A673 (cell line): ENCODE results near the gene SUPT5H. TPM values are rescaled to one million over a fixed set of nuclear protein-coding genes. Genes with fewer than 3 reads are reported as not detected.

ENCODE experiments used
- BruUV-seq: library from RNA; stranded (reverse); fragments of 400-500 nt; replicated peaks from 2 replicates; lab custom pipeline; 2021; lab: Mats Ljungman, UMichigan
- CTCF ChIA-PET: fragments of 300-600 bp; sonication (Branson Sonifier 250); formaldehyde crosslinking; loops from one replicate; lab custom pipeline; 2022; ENCODE audit warnings: antibody characterized with exemption; lab: Charles Lee
- POLR2A ChIA-PET: fragments of 300-600 bp; sonication (Branson Sonifier 250); formaldehyde crosslinking; loops from one replicate; lab custom pipeline; 2022; ENCODE audit warnings: antibody characterized with exemption; ENCODE audit not compliant: low non-redundant PET; lab: Charles Lee
- DNase-seq: peaks from one replicate; pipeline ENCODE4 v3.0.0-alpha.2; 2015; ENCODE audit warnings: low spot score
- H3K27ac ChIP-seq: fragments of 200-600 bp; sonication (generic); 2 replicates; pipeline ENCODE4 v1.5.1; 2016; ENCODE audit warnings: mixed run types, low read depth, mild to moderate bottlenecking, mixed read lengths, antibody characterized with exemption, low read length; ENCODE audit not compliant: poor library complexity, severe bottlenecking
- H3K27me3 ChIP-seq: fragments of 200-600 bp; sonication (generic); replicated peaks from 2 replicates; pipeline ENCODE4 v1.6.1; 2017; ENCODE audit warnings: mixed run types, low read depth, mild to moderate bottlenecking, mixed read lengths, antibody characterized with exemption, low read length; ENCODE audit not compliant: insufficient read depth, poor library complexity
- H3K36me3 ChIP-seq: fragments of 200-600 bp; sonication (generic); 2 replicates; pipeline ENCODE4 v1.6.1; 2016; ENCODE audit warnings: mixed run types, mild to moderate bottlenecking, mixed read lengths, antibody characterized with exemption, low read length; ENCODE audit not compliant: insufficient read depth, poor library complexity, severe bottlenecking
- H3K4me1 ChIP-seq: fragments of 200-600 bp; sonication (generic); 2 replicates; pipeline ENCODE4 v1.6.1; 2017; ENCODE audit warnings: mixed run types, mild to moderate bottlenecking, mixed read lengths, antibody characterized with exemption, low read length; ENCODE audit not compliant: insufficient read depth, poor library complexity, severe bottlenecking
- H3K4me3 ChIP-seq: fragments of 200-600 bp; sonication (generic); 2 replicates; pipeline ENCODE4 v1.5.1; 2016; ENCODE audit warnings: low read depth, mixed run types, mild to moderate bottlenecking, mixed read lengths, low read length; ENCODE audit not compliant: poor library complexity, severe bottlenecking
- H3K9me3 ChIP-seq: fragments of 200-600 bp; sonication (generic); 2 replicates; pipeline ENCODE4 v1.6.1; 2016; ENCODE audit warnings: mixed run types, low read depth, mild to moderate bottlenecking, mixed read lengths, antibody characterized with exemption, low read length; ENCODE audit not compliant: poor library complexity, severe bottlenecking
- EZH2 ChIP-seq: fragments of 200-600 bp; sonication (generic); IDR thresholded peaks from 2 replicates; pipeline ENCODE4 v1.6.1; 2017; ENCODE audit warnings: borderline replicate concordance, low read depth, mild to moderate bottlenecking, mixed read lengths, antibody characterized with exemption, low read length; ENCODE audit not compliant: poor library complexity, severe bottlenecking
- intact Hi-C: fragments of 100-400 bp; cut with micrococcal nuclease; formaldehyde crosslinking; loops from one replicate; pipeline ENCODE4 v1.10.0; 2022; ENCODE audit not compliant: unreplicated experiment
- total RNA-seq: library from RNA; stranded (reverse); gene quantifications from 2 replicates; pipeline ENCODE4 v1.2.3, GENCODE V29; 2021
- TF ChIP-seq, protein P1 (sequence below): fragments of 300-800, 200-600 bp; sonication (generic); conservative IDR thresholded peaks from 2 replicates; pipeline ENCODE4 v1.5.1; 2017; ENCODE audit warnings: low read depth, mild to moderate bottlenecking, antibody characterized with exemption, low read length, moderate library complexity, mixed read lengths

SUPT5H gene
- total RNA-seq, 1 experiment from 2014 or later = 169 TPM

DNA sequence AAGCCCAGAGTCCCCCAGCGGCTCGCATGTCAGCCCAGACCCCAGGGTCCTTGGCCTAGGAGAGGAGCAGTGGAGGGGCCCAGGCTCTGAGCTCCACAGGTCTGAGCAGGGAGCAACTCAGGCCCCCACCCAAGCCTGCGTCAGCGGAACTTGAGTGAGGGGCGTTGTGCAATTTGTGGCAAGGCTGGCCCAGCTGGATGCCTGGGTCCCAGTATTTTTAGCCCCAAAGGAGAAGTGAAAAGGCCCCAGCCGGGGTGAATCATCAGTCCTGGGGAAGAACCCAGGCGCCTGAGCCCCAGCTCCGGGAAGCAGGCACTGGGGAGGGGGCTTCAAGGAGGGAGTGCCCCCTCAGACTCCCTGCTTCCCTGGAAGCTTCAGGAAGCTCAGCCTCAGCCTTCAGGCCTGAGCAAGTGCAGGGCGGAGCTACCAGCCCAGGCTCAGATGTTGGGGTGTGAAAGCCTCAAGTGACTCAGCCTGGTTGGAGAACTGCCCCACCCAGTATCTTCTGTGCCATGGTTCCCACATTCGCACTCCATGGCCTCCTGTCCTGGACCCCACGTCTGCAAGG is 47.0 kb upstream of the SUPT5H start:
- Histone ChIP-seq H3K27me3 (no peaks in the 10 kb centered on the region), H3K4me3 (no peak overlapping the region), H3K36me3 (peaks cover 3% of the 10 kb centered on the region), H3K9me3 (no peaks in the 10 kb centered on the region), H3K4me1 (peaks cover 21% of the 10 kb centered on the region), H3K27ac (peak overlapping the region; percentile 33)
- BruUV-seq = no TSS peak
- no peak for DNase-seq
- intact Hi-C loops = no loop called here
- TF ChIP-seq EZH2 = no peak
- TF ChIP-seq, protein P1, sequence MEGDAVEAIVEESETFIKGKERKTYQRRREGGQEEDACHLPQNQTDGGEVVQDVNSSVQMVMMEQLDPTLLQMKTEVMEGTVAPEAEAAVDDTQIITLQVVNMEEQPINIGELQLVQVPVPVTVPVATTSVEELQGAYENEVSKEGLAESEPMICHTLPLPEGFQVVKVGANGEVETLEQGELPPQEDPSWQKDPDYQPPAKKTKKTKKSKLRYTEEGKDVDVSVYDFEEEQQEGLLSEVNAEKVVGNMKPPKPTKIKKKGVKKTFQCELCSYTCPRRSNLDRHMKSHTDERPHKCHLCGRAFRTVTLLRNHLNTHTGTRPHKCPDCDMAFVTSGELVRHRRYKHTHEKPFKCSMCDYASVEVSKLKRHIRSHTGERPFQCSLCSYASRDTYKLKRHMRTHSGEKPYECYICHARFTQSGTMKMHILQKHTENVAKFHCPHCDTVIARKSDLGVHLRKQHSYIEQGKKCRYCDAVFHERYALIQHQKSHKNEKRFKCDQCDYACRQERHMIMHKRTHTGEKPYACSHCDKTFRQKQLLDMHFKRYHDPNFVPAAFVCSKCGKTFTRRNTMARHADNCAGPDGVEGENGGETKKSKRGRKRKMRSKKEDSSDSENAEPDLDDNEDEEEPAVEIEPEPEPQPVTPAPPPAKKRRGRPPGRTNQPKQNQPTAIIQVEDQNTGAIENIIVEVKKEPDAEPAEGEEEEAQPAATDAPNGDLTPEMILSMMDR = no peak
- ChIA-PET POLR2A (interaction anchor here (1.3 kb wide), 1 partner anchor 38 kb away, joined by 5 read pairs; the partner anchor contains the start of gene RPS16), CTCF (interaction anchor here (1.4 to 1.8 kb wide), 2 partner anchors 8 to 13 kb away, joined by 6 to 16 read pairs; partner anchors contain the start of genes PLEKHG2 and ZFP36)

DNA sequence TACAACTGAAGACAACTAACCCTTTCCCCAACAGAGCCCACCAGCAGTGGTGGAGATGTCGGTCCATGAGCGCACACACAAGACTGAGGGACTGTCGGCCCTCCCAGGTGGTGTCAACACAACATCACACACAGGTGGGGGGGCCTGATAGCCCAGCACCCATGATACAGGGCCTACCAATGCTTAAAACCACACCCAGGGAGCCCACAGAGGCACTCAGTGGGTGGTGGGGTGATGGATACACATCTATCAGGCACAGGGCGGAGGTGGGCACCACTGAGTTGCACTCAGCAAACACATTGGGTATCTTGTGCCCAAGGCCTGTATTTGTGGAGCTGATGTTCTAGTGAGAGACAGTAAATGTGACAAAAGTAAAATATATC is 45.7 kb upstream of the SUPT5H start:
- Histone ChIP-seq H3K36me3 (no peaks in the 10 kb centered on the region), H3K4me3 (no peak overlapping the region), H3K27ac (no peak overlapping the region), H3K27me3 (no peaks in the 10 kb centered on the region), H3K4me1 (peaks cover 27% of the 10 kb centered on the region), H3K9me3 (no peaks in the 10 kb centered on the region)
- intact Hi-C loops = no loop called here
- ChIA-PET CTCF (no interaction called here), POLR2A (no interaction called here)
- TF ChIP-seq, protein P1 = no peak
- no peak for TF ChIP-seq EZH2
- BruUV-seq = TSS peak; percentile 15
- no peak for DNase-seq

DNA sequence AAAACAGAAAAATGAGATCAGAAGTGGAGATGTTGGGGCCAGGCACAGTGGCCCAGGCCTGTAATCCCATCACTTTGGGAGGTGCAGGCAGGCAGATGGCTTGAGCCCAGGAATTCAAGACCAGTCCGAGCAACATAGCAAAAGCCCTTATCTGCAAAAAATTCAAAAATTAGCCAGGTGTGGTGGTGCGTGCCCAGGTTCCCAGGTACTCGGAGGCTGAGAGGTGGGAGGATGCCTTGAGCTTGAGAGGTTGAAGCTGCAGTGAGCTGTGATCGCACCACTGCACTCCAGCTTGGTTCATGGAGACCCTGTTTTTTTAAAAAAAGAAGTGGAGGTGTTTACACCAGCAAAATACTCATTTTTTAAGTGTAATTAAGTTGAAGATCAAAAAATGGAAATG is 45.3 kb upstream of the SUPT5H start:
- TF ChIP-seq EZH2 = no peak
- H3K27me3 ChIP-seq = no peaks in the 10 kb centered on the region
- intact Hi-C loops = no loop called here
- no peak overlapping the region for H3K27ac ChIP-seq
- no peaks in the 10 kb centered on the region for H3K9me3 ChIP-seq
- no peak overlapping the region for H3K4me3 ChIP-seq
- no peaks in the 10 kb centered on the region for H3K36me3 ChIP-seq
- BruUV-seq = no TSS peak
- peaks cover 27% of the 10 kb centered on the region for H3K4me1 ChIP-seq
- POLR2A ChIA-PET = no interaction called here
- CTCF ChIA-PET = no interaction called here
- no peak for DNase-seq

DNA sequence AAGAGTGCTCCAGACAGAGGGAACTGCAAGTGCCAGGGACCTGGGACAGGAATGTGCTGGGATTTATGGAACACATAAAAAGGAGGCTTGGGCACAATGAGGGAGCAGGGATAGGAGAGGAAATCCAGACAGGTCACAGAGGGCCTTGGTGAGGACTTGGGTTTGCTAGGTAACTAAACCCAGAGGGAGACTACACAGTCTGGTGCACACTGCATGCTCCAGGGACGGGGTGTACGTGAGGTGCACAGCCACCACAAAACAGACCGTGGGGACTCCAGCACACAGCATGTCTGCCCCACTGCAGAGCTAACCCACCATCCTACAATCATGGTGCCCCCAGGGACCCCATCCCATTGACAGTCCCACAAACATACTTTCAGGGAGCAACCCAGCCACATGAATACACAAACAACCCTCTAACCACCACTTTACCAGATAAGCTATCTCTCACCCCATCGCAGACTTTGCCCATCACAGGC is 44.3 kb upstream of the SUPT5H start:
- DNase-seq = no peak
- Histone ChIP-seq H3K27me3 (no peaks in the 10 kb centered on the region), H3K36me3 (no peaks in the 10 kb centered on the region), H3K9me3 (no peaks in the 10 kb centered on the region), H3K4me1 (peaks cover 27% of the 10 kb centered on the region), H3K4me3 (no peak overlapping the region), H3K27ac (peak overlapping the region; percentile 98)
- TF ChIP-seq EZH2 = no peak
- TF ChIP-seq, protein P1 = no peak
- no TSS peak for BruUV-seq
- intact Hi-C loops = no loop called here
- ChIA-PET CTCF (no interaction called here), POLR2A (no interaction called here)
